Left ventricle myocardium inferior (tissue), 1 donor: ENCODE data around the gene ZNF468. TPM values are rescaled to one million over a fixed set of nuclear protein-coding genes. Genes with fewer than 3 reads are reported as not detected.
"Not testable (repeated sequence)": the region's sequence is repeated elsewhere in the genome, so short reads cannot be mapped to it uniquely, and the experiment has no call there.

Source experiments
- DNase-seq: peaks from one replicate; pipeline ENCODE4 v3.0.0-alpha.2; 2020
- H3K27ac ChIP-seq: fragments of 200-600 bp; replicated peaks from 2 replicates; pipeline ENCODE4 v1.8.0; 2021
- H3K27me3 ChIP-seq: fragments of 200-600 bp; 2 replicates; pipeline ENCODE4 v1.8.0; 2021; ENCODE audit warnings: low read depth
- H3K36me3 ChIP-seq: fragments of 200-600 bp; 2 replicates; pipeline ENCODE4 v1.8.0; 2021
- H3K4me1 ChIP-seq: fragments of 200-600 bp; 2 replicates; pipeline ENCODE4 v1.8.0; 2021
- H3K4me3 ChIP-seq: fragments of 200-600 bp; 2 replicates; pipeline ENCODE4 v1.8.0; 2021; ENCODE audit warnings: mild to moderate bottlenecking, moderate library complexity
- H3K9me3 ChIP-seq: fragments of 200-600 bp; replicated peaks from 2 replicates; pipeline ENCODE4 v1.8.0; 2021
- CTCF ChIP-seq: fragments of 200-600 bp; IDR thresholded peaks from 2 replicates; pipeline ENCODE4 v1.8.0; 2021; ENCODE audit warnings: antibody characterized with exemption, mild to moderate bottlenecking, borderline replicate concordance
- intact Hi-C: fragments of 100-400 bp; cut with micrococcal nuclease; formaldehyde crosslinking; loops from one replicate; pipeline ENCODE4 v1.11.0; 2022
- long read RNA-seq: library from polyadenylated mRNA; unstranded; transcript quantifications from one replicate; pipeline ENCODE4 v2.0.0, GENCODE V29; 2021
- total RNA-seq: library from RNA; stranded (reverse); fragmentation: NEBNext Ultra II Directional; extraction: Animal tissue kit (Norgen Biotek cat#: 25700); gene quantifications from one replicate; pipeline ENCODE4 v1.2.1, GENCODE V29; 2021
- donor health status: DM: no; HTN: yes; CAD: no; lungs with severe emphysema.

The ZNF468 gene
- total RNA-seq, result 8.3 TPM
- long read RNA-seq, full-length matches to known transcripts, result 8 of 14 reads
- long read RNA-seq, partial matches to known transcripts, result 0 of 14 reads
- long read RNA-seq, other reads (novel, unspliced or antisense), result 6 of 14 reads

DNA sequence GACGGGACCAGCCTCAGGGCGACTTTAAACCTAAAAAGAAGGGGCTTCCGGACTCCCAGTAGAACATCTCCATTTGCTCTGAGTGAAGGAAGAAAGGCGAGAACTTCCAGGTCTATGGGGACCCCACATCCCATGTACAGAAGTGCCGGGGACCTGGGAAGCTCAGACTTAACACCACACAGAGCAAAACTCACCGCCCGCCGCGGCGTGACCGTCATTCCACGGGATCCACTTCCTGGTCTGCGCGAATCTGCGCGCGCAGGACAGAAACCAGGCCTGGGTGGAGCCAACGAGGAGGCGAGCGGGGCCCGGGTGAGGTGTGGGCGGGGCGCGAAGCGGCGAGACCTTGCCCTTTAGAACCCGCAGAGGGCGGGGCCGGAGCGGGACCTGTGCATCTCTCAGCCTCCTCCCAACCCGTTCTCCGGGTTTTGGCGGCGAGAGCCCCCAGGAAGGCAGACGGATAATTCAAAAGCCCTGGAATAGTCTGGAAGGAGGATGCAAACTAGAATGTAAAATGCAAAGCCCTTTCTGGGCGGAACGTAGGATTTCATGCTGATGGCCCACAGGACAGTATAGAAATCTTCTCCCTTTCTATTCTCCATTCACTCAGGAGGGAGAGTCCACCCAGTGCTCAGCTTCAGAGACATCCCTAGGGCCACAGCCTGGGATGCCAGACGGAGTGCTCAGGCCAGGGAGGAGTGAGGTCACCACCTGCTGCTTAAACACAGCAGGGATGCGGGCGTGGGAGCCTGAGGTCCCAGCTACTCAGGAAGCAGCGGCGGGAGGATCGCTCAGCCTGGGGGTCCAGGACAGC, at the start of gene ZNF468:
Gene ZNF468, minus strand, starts transcription at position 242 of the 814 bp plus-strand sequence. CDS start 3,347 bp downstream, outside the sequence.
- H3K9me3 ChIP-seq, H3K27me3 ChIP-seq, H3K4me1 ChIP-seq, intact Hi-C loops: not testable (repeated sequence)
- peak within 1 kb of the TSS; percentile 60 for H3K27ac ChIP-seq
- peak within 1 kb of the TSS; percentile 76 for H3K4me3 ChIP-seq
- H3K36me3 ChIP-seq, result peaks cover 16% of the 10 kb centered on the region
- peak; percentile 33 for TF ChIP-seq CTCF
- peak; percentile 60 for DNase-seq

GRCh38 chr19:52904052-52904780, 46.8 kb upstream of the ZNF468 start:
- H3K27me3 ChIP-seq, H3K4me3 ChIP-seq, DNase-seq, H3K9me3 ChIP-seq, H3K4me1 ChIP-seq, H3K27ac ChIP-seq, intact Hi-C loops: not testable (repeated sequence)
- H3K36me3 ChIP-seq, result peaks cover 34% of the 10 kb centered on the region

DNA sequence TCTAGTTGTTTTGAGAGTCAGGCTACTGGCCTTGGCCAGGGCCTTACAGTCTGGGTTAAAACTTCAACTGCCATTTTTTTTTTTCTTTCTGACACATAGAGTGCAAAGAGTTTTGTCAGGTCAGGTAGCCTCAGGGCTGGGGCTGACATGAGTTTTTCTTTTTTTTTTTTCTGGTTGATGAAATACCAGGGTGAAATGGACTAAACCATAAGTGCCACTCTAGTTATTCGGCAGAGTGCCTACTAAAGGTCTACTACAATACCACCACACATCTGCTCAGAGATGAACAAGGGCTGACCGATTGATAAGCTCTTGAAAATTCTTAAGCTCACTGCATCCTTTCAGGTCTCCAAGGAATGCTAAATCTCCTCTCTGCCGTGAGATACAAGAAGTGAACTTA, 44.4 kb upstream of the ZNF468 start:
- no peak for TF ChIP-seq CTCF
- H3K36me3 ChIP-seq, result peaks cover 10% of the 10 kb centered on the region
- H3K27ac ChIP-seq, result no peak overlapping the region
- no peak overlapping the region for H3K4me3 ChIP-seq
- H3K27me3 ChIP-seq, result no peaks in the 10 kb centered on the region
- peaks cover 12% of the 10 kb centered on the region for H3K4me1 ChIP-seq
- DNase-seq, result no peak
- H3K9me3 ChIP-seq, result no peaks in the 10 kb centered on the region
- intact Hi-C loops, result no loop called here

GRCh38 chr19:52898596-52898995, 41.2 kb upstream of the ZNF468 start:
- not testable (repeated sequence) for H3K27ac ChIP-seq

GRCh38 chr19:52898101-52898500, 40.7 kb upstream of the ZNF468 start:
- no peak for DNase-seq
- Histone ChIP-seq H3K36me3 (peaks cover 6% of the 10 kb centered on the region), H3K4me3 (peak overlapping the region; percentile 84), H3K27ac (peak overlapping the region; percentile 95), H3K9me3 (no peaks in the 10 kb centered on the region), H3K4me1 (peaks cover 23% of the 10 kb centered on the region), H3K27me3 (no peaks in the 10 kb centered on the region)
- intact Hi-C loops, result no loop called here
- TF ChIP-seq CTCF, result no peak

More at GRCh38 chr19:52898596-52898995, 41.2 kb upstream of the ZNF468 start:
- H3K36me3 ChIP-seq, H3K9me3 ChIP-seq, H3K4me3 ChIP-seq, H3K27me3 ChIP-seq, intact Hi-C loops, DNase-seq: not testable (repeated sequence)
- peaks cover 23% of the 10 kb centered on the region for H3K4me1 ChIP-seq

DNA sequence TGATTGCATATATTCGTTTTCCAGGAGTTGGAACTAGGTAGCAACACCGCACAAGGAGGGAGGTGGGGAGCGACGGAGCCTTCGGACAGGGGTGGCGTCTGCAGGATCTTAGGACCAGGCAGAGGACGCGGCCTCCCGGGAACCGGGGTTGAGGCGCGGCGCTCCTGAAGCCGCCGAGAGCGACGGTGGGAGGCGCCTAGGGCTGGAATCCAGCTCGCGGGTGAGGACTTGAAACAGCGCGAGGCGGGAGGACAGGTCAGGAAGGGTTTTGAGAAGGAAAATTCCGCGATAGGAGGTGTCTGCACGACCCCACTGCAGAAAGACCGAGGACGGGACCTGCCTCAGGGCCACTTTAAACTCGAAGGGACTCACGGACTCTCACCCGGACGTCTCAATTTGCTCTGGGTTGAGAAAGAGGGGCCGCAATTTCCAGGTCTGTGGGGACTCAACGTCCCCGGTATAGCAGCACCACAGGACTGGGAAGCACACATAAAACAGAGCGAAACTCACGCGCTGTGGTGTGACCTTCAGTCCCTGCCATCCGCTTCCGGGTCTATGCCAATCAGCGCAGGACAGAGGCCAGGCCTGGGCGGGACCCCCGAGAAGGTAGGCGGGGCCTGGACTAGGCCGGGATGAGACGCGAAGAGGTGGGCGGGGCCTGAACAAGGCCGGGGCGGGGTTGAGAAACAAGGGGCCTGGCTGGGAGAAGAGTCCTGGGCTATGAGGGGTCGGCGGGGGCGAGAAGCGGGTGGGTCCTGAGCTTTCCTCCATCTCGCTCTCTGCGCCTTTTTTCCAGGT, 39.9 kb upstream of the ZNF468 start, which contains the start of gene ZNF320:
Gene ZNF320, minus strand, starts transcription at position 498 of the 798 bp plus-strand sequence. CDS start 7,380 bp downstream, outside the sequence.
- intact Hi-C loops, result no loop called here
- Histone ChIP-seq H3K27ac (peak within 1 kb of the TSS; percentile 95), H3K4me3 (peak within 1 kb of the TSS; percentile 84), H3K9me3 (no peaks in the 10 kb centered on the region), H3K27me3 (no peaks in the 10 kb centered on the region), H3K4me1 (peaks cover 23% of the 10 kb centered on the region), H3K36me3 (peaks cover 8% of the 10 kb centered on the region)
- no peak for TF ChIP-seq CTCF
- DNase-seq, result peak; percentile 97
